ENCODE data around the gene DTD1.

DTD1 gene

DNA sequence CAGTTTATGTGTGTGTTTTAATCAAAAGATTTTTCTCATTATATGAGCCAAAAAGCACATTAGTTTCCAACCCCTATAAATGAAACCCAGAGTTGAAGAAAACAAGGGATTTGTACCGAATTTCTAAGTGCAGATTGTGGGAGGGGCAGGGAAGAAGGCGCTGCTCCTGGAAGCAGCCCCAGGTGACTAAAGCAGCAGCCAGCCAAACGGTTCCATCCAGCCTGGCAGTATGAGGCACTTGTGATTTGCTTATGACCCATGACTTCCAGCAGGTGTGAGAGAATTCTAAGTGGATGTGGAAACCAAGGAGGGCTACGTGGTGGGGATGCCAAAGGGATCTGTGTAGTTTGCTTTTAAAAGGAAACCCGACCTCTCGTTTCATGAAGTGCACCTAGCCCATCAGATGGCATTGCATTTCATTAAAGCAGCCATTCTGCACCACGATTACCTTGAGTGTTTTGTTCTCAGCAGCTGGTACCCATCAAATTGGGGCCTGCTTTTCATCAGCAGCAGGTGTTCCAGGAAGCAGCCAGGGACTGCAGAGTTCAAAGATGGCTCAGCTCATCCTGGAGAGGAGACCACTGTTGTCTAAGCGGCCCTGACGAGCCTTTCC, 79.1 kb downstream of the DTD1 start:
- Histone ChIP-seq H3K27me3 (ENCODE audit: insufficient read depth, low read length) (no peaks in the 10 kb centered on the region), H3K4me1 (ENCODE audit: insufficient read depth, low read length) (0 out of 2 replicates have a peak, but pooled peaks cover 3% of the 10 kb centered on the region), H3K36me3 (ENCODE audit: insufficient read depth, low read depth, low read length) (no peaks in the 10 kb centered on the region), H3K27ac (ENCODE audit: low read length) (no peak overlapping the region), H3K9ac (ENCODE audit: low read depth, low read length) (no peak overlapping the region), H3K4me3 (ENCODE audit: low read length) (no peak overlapping the region), H3K9me3 (ENCODE audit: insufficient read depth, low read depth, low read length) (no peaks in the 10 kb centered on the region)

DNA sequence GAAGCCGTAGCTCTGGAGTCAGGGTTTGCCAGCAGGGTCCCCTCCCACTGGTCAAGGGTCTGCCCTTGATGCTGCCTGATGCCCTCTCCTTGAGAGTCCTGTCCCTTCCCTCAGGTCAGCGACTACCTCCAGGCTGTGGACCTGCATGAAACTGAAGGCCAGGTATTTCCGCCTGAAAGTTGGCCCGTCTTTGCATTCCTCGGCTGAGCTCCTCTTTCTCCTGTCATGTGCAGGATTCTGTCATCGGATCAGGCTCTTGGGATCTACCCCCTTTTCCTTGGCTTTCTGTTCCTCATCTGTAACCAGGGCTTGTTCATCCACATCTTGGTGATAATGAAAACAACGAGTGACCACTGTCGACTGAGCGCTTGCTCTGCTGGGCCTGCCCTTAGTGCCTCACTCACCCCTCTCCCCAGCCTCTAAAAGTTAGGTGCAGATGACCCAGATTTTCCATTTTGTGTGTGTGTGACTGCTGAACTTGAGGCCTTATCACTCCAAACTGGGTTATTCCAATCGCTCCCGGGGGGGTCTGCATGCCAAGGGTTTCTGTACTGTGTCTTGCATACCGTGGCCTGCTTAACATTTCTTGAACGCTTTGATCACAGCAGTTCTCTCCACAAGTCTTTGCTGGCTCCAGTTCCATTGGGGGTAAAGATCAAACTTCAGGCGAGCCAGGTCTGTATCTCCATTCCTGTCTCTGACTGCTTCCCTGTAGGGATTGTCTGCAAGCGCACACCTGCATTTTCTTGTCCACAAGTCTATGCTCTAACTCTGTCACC, 81.6 kb downstream of the DTD1 start:
- Histone ChIP-seq H3K27ac (ENCODE audit: low read length) (no peak overlapping the region), H3K9ac (ENCODE audit: low read depth, low read length) (no peak overlapping the region), H3K27me3 (ENCODE audit: insufficient read depth, low read length) (no peaks in the 10 kb centered on the region), H3K36me3 (ENCODE audit: insufficient read depth, low read depth, low read length) (no peaks in the 10 kb centered on the region), H3K9me3 (ENCODE audit: insufficient read depth, low read depth, low read length) (no peaks in the 10 kb centered on the region), H3K4me1 (ENCODE audit: insufficient read depth, low read length) (0 out of 2 replicates have a peak, but pooled peaks cover 3% of the 10 kb centered on the region), H3K4me3 (ENCODE audit: low read length) (no peak overlapping the region)

DNA sequence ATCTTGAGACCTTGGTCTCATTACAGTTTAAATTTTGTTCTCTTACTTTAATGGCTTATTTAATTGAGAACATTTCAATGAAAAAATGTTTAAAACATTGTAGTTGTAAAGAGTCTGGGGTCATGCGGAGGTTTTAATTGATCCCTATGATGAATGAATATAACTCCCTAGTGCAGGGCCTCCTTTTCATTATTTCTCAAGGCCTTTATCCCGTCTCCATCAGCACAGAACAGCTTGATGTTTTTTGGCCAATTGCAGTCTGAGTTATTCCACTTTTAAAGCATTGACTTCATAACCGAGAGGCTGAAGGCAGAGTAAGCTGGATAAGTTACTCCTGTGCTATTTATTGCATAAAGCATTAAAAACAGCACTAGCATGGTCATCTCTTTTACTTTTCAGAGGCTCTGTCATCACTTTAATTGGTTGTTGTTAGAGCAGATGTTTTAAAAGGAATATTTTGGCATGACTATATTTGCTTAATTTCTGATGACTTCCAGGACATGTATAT, 83.4 kb downstream of the DTD1 start:
- no peaks in the 10 kb centered on the region for H3K27me3 ChIP-seq (ENCODE audit: insufficient read depth, low read length)
- no peaks in the 10 kb centered on the region for H3K36me3 ChIP-seq (ENCODE audit: insufficient read depth, low read depth, low read length)
- no peak overlapping the region for H3K9ac ChIP-seq (ENCODE audit: low read depth, low read length)
- H3K27ac ChIP-seq (ENCODE audit: low read length) = no peak overlapping the region
- no peak overlapping the region for H3K4me3 ChIP-seq (ENCODE audit: low read length)
- 0 out of 2 replicates have a peak, but pooled peaks cover 3% of the 10 kb centered on the region for H3K4me1 ChIP-seq (ENCODE audit: insufficient read depth, low read length)
- H3K9me3 ChIP-seq (ENCODE audit: insufficient read depth, low read depth, low read length) = no peaks in the 10 kb centered on the region

DNA sequence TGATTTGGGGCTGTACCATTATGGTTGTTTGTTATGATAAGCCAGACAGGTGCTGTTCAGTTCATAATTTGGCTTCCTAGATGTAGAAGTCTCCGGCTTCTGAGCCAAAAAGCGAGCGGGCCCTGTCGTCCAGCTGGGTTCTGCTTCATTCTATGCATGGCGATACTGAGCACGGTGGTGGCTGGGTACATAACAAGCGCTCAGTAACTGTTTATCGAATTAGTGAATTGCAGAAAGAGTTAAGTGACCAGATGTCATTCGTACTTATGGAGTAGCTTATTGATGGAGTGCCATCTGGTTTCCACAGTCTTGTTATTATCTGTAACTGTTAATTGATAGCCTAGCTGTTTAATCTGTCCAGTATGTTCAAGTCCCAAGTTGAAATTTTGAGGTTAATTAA, 85.0 kb downstream of the DTD1 start:
- Histone ChIP-seq H3K27ac (ENCODE audit: low read length) (no peak overlapping the region), H3K4me3 (ENCODE audit: low read length) (no peak overlapping the region), H3K36me3 (ENCODE audit: insufficient read depth, low read depth, low read length) (no peaks in the 10 kb centered on the region), H3K9ac (ENCODE audit: low read depth, low read length) (no peak overlapping the region), H3K27me3 (ENCODE audit: insufficient read depth, low read length) (no peaks in the 10 kb centered on the region), H3K9me3 (ENCODE audit: insufficient read depth, low read depth, low read length) (no peaks in the 10 kb centered on the region), H3K4me1 (ENCODE audit: insufficient read depth, low read length) (0 out of 2 replicates have a peak, but pooled peaks cover 3% of the 10 kb centered on the region)

DNA sequence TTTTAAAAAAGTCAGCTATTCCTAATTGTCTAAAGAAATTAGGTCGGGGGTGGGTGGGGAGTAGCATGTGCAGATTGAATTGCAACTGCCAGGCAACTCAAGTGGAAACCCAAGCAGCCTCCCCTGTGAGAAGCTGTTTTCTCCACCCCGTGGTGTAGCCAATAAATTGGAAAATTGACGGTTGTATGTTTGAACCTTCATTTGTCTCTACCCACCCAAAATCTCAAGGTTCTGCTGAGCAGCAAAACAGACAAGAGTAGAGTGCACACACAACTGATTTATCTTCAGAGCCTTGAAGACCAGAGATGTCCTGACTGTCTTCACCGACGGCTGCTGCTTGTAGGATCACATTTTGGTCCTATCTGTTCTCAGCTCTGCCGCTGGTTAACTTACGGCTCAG, 88.5 kb downstream of the DTD1 start:
- Histone ChIP-seq H3K9me3 (ENCODE audit: insufficient read depth, low read depth, low read length) (no peaks in the 10 kb centered on the region), H3K4me1 (ENCODE audit: insufficient read depth, low read length) (peaks cover 9% of the 10 kb centered on the region; the same call in 1 of the 2 replicates), H3K4me3 (ENCODE audit: low read length) (no peak overlapping the region), H3K36me3 (ENCODE audit: insufficient read depth, low read depth, low read length) (no peaks in the 10 kb centered on the region), H3K27ac (ENCODE audit: low read length) (no peak overlapping the region), H3K9ac (ENCODE audit: low read depth, low read length) (no peak overlapping the region), H3K27me3 (ENCODE audit: insufficient read depth, low read length) (no peaks in the 10 kb centered on the region)

DNA sequence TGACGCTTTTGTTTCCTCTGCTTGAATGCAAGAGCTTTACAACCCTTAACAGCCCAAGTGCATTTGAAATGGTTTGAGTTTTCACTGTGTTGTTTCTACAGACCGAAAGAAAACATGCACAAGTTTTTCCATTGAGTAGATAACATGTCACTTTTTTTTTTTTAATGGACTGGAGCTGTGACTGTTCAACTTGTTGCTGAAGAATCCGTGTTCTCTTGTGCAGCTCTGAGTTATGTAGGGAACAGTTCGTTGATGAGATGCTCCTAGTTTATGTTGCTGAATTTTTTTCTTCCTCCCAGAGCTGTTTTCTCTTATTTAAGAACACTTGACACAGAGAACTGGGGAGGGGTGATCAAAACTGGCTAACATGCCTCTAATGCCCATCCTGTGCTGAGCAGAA, 89.3 kb downstream of the DTD1 start:
- H3K9ac ChIP-seq (ENCODE audit: low read depth, low read length) = no peak overlapping the region
- no peak overlapping the region for H3K27ac ChIP-seq (ENCODE audit: low read length)
- no peak overlapping the region for H3K4me3 ChIP-seq (ENCODE audit: low read length)
- no peaks in the 10 kb centered on the region for H3K27me3 ChIP-seq (ENCODE audit: insufficient read depth, low read length)
- no peaks in the 10 kb centered on the region for H3K36me3 ChIP-seq (ENCODE audit: insufficient read depth, low read depth, low read length)
- peaks cover 9% of the 10 kb centered on the region; the same call in 1 of the 2 replicates for H3K4me1 ChIP-seq (ENCODE audit: insufficient read depth, low read length)
- H3K9me3 ChIP-seq (ENCODE audit: insufficient read depth, low read depth, low read length) = no peaks in the 10 kb centered on the region

DNA sequence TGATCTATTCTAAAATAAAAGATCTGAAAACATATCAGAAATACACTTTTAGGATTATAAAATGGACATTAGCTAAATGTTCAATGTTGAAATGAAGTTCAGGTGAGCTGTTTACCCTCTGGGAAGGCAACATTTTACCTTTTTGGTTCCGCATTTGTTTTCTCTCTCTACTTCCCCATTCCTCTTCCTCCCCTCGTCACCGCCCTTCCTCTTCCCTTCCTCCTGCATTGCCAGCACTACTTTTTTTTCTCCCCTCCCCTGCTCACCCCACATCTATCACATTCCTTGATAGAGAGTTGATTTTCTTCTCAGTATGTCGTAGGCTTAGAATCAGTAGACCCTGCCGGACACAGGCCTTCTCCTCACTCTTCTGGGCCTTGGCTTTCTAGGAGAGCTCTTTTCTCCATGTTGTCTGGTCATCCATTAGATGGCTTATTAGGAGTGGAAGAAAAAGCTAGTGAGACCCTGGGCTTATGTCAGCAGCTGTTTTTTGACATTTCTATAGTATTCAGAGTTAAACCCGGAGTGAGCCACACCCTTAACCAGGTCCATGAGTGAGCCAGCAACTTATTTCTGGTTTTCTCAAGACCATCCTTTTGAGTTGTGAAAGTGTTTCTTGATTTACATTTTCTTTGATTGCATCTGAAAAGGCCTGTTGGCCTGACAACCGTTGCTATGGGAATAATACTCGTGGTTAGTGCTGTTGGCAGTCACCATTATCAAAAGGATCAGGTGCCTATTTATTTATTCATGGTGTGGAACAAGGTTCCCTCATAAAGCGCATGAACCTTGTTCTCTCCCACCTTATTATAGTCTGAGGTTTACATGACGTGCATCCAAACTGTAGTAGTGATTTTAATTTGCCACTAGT, 90.9 kb downstream of the DTD1 start:
- H3K36me3 ChIP-seq (ENCODE audit: insufficient read depth, low read depth, low read length) = no peaks in the 10 kb centered on the region
- no peaks in the 10 kb centered on the region for H3K27me3 ChIP-seq (ENCODE audit: insufficient read depth, low read length)
- no peak overlapping the region for H3K9ac ChIP-seq (ENCODE audit: low read depth, low read length)
- H3K27ac ChIP-seq (ENCODE audit: low read length) = no peak overlapping the region
- H3K4me3 ChIP-seq (ENCODE audit: low read length) = peak overlapping the region; percentile 11; the same call in 1 of the 2 replicates
- H3K4me1 ChIP-seq (ENCODE audit: insufficient read depth, low read length) = peaks cover 18% of the 10 kb centered on the region
- no peaks in the 10 kb centered on the region for H3K9me3 ChIP-seq (ENCODE audit: insufficient read depth, low read depth, low read length)

DNA sequence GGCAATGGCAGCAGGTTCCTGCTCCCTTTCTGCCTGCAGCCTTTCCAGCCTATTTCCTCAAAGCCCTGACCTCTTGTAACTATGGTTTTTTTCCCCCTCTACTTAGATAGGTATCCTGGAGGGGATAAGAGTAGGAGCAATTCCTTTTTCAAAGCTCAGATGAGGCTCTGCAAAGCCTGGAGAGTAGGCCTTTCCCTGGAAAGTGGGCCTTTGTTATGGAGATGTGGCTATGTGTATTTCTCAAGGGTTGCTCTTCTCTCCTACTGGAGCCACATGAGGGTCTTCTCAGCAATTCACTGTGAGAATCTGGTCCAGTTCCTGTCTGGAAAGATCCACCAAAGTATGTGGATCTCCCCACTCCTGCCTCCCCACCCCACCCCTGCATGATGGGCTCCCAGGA, 96.0 kb downstream of the DTD1 start:
- Histone ChIP-seq H3K9ac (ENCODE audit: low read depth, low read length) (no peak overlapping the region), H3K27me3 (ENCODE audit: insufficient read depth, low read length) (no peaks in the 10 kb centered on the region), H3K4me1 (ENCODE audit: insufficient read depth, low read length) (peaks cover 23% of the 10 kb centered on the region), H3K4me3 (ENCODE audit: low read length) (peak overlapping the region; percentile 4; the same call in 1 of the 2 replicates), H3K36me3 (ENCODE audit: insufficient read depth, low read depth, low read length) (no peaks in the 10 kb centered on the region), H3K27ac (ENCODE audit: low read length) (no peak overlapping the region), H3K9me3 (ENCODE audit: insufficient read depth, low read depth, low read length) (no peaks in the 10 kb centered on the region)

DNA sequence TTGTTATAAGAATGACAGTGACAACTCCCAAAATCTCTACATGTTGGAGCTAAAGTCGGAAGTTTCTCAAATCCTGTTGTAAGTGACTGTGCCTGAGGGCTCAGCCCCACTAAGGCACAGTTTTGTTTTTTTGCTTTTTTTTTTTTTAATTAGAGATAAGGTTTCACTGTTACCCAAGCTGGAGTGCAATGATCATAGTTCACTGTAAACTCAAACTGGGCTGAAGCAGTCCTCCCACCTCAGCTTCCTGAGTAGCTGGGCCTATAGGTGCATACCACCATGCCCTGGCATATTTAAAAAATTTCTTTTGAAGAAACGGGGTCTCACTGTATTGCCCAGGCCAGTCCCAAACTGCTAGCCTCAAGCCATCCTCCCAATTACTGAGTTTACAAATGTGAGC, 96.9 kb downstream of the DTD1 start:
- Histone ChIP-seq H3K27ac (ENCODE audit: low read length) (no peak overlapping the region), H3K27me3 (ENCODE audit: insufficient read depth, low read length) (no peaks in the 10 kb centered on the region), H3K4me1 (ENCODE audit: insufficient read depth, low read length) (peaks cover 20% of the 10 kb centered on the region), H3K9me3 (ENCODE audit: insufficient read depth, low read depth, low read length) (no peaks in the 10 kb centered on the region), H3K36me3 (ENCODE audit: insufficient read depth, low read depth, low read length) (no peaks in the 10 kb centered on the region), H3K4me3 (ENCODE audit: low read length) (no peak overlapping the region), H3K9ac (ENCODE audit: low read depth, low read length) (no peak overlapping the region)

DNA sequence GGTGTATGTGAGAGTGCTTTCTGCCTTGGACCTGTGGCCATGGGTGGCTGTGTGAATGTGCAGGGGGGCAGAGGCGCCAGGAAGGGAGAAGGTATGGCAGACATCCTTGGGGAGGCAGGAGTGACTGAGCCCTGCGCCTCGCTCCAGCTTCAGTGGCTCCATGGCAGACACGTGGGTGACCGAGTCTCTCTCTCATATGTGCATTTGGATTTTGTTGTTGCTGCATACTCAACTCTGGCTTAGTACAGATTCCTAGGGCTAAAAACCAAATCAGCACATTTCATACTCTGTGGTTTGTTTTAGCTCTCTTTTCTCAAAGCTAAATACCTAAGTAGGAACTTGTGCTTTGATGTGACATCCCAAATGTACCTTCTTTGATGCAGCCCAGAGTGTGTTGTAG, 97.6 kb downstream of the DTD1 start:
- H3K36me3 ChIP-seq (ENCODE audit: insufficient read depth, low read depth, low read length) = no peaks in the 10 kb centered on the region
- no peak overlapping the region for H3K4me3 ChIP-seq (ENCODE audit: low read length)
- no peak overlapping the region for H3K9ac ChIP-seq (ENCODE audit: low read depth, low read length)
- peaks cover 20% of the 10 kb centered on the region for H3K4me1 ChIP-seq (ENCODE audit: insufficient read depth, low read length)
- H3K27me3 ChIP-seq (ENCODE audit: insufficient read depth, low read length) = no peaks in the 10 kb centered on the region
- no peaks in the 10 kb centered on the region for H3K9me3 ChIP-seq (ENCODE audit: insufficient read depth, low read depth, low read length)
- H3K27ac ChIP-seq (ENCODE audit: low read length) = no peak overlapping the region

DNA sequence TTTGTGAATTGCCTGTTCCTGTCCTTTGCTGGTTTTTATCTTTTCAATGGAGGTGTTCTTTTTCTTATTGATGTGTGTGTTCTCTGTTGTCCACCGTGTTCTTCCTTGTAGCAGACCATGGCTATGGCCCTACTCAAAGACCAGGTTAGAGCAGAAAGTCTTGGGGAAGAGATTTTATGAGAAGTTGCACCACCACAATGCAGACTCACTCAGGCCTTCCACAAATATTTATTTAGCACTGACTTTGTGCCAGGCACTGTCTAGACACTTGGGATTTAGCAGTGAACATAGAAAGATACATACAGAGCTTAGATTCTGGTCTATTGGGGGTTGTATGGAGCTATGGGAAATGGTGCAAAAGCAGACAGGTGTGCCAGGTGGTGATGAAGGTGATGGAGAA, 98.8 kb downstream of the DTD1 start:
- no peak overlapping the region for H3K9ac ChIP-seq (ENCODE audit: low read depth, low read length)
- peaks cover 20% of the 10 kb centered on the region for H3K4me1 ChIP-seq (ENCODE audit: insufficient read depth, low read length)
- H3K36me3 ChIP-seq (ENCODE audit: insufficient read depth, low read depth, low read length) = no peaks in the 10 kb centered on the region
- H3K4me3 ChIP-seq (ENCODE audit: low read length) = no peak overlapping the region
- H3K9me3 ChIP-seq (ENCODE audit: insufficient read depth, low read depth, low read length) = no peaks in the 10 kb centered on the region
- H3K27ac ChIP-seq (ENCODE audit: low read length) = no peak overlapping the region
- H3K27me3 ChIP-seq (ENCODE audit: insufficient read depth, low read length) = no peaks in the 10 kb centered on the region
